GM19328 (cell line): Measurements from ENCODE around the gene EFEMP1.

Experiments used
- ATAC-seq: cut with Tn5 transposase; IDR thresholded peaks from one replicate; pipeline ENCODE4 v1.9.1; 2021; ENCODE audit warnings: mild to moderate bottlenecking, moderate library complexity; ENCODE audit not compliant: unreplicated experiment

The EFEMP1 gene

GRCh38 chr2:55871637-55872036 is 51.9 kb downstream of the EFEMP1 start:
- ATAC-seq = no peak

DNA sequence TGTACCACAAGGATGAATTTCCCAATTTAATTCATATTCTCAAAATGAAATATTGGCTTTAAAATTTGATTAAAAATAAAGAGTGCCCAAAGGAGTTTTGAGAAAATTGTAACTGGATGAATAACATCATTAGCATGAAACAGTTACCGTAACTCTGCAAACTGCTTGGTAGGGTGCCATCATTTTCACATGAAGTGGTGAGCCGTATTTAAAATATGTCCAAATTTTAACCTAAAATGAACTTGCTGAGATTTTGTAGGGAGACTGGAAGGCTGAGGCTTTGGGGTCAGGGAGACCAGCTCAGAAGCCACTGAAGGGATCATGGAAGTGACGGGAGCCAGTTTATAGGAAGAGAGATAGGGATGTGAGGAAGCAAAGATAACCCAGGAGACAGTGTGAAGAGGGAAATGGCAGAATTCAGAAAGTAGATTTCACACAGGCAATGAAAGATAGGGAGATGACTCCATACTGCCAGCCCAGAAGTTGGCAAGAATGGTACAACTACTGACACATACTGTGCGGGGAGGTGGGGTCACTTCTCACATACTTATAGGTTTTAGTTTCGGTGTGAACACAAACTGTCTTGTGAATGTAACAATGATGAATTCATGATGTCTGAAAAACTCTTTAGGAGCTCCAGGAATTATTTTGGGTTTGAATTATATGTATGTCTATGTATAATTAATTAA is 53.8 kb downstream of the EFEMP1 start:
- ATAC-seq = no peak

- ATAC-seq = no peak
These were observed 58.3 kb downstream of the EFEMP1 start for GRCh38 chr2:55865096-55865835.

- ATAC-seq = no peak
These were observed 59.1 kb downstream of the EFEMP1 start for GRCh38 chr2:55864351-55865084.

- no peak for ATAC-seq
These were observed 60.8 kb downstream of the EFEMP1 start for GRCh38 chr2:55862673-55863390.

DNA sequence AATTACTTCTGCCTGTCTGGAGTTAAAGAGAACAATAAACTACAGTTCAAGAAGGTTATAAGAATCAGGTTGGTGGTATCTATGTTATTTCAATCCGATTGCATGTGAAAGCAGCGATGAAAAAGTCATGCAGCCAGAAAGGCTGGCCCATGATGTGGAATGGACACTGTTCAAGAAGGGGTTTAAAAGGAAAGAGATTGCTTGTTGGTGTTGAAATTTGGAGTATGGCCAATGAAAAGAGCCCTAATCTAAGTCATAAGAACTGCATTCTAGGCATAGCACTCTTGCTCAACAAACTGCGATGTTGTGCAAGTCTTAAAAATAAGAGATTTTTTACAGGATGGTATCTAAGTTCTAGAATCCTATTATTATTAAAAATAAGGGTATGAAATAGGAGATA is 61.3 kb downstream of the EFEMP1 start:
- no peak for ATAC-seq

DNA sequence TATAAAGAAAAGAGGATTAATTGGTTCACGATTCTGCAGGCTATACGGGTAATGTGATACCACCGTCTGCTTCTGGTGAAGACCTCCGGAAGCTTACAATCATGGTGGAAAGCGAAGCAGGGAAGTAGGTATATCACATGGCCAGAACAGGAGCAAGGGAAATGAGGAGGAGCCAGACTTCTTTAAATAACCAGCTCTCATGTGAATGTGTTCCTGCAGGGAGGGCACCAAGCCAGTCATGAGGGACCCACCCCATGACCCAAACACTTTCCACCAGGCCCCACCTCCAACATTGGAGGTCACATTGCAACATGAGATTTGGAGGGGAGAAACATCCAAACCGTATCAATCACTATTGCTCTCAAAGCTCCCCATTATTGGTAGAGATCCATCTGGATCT is 61.8 kb downstream of the EFEMP1 start:
- ATAC-seq = no peak

- ATAC-seq = no peak
These were observed 62.8 kb downstream of the EFEMP1 start for GRCh38 chr2:55860832-55861231.

DNA sequence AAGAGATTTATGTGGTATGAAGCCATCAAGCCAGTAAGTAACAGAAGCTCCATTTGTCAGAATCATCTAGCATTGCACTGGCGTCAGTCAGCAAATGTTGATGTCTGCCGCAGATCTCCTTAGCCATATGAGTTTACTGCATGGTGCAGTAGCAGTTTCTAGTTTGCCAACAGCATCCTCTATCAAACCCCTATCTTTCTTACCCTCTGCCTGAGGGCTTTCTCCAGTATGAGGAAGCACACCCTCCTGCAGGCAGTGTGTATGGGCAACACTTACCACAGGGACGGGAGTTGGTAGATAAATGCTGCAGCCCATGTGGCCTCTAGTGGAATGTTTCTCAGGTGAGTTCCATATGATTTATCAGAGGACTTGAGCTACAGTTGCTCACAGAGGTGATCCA is 63.7 kb downstream of the EFEMP1 start:
- ATAC-seq = no peak

- ATAC-seq = no peak
These were observed 65.8 kb downstream of the EFEMP1 start for GRCh38 chr2:55857766-55858165.

DNA sequence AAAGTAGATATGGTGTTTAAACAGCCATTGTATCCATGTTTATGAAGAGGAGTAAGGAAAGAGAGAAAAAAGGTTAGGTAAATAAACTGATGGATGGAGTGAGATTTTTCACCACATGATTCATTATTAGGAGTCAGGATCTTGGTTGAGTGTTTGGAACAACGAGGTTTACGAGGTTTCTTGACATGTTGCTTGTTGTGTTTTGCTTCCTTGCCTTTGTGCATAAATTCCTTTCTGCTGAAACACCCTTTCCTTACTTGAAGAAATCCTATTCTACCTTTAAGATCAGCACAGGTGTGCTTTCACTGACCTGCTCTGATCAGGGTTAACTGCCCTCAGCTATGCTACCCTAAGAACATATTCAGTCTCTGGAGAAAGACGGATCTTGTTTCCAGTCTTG is 66.6 kb downstream of the EFEMP1 start:
- no peak for ATAC-seq

DNA sequence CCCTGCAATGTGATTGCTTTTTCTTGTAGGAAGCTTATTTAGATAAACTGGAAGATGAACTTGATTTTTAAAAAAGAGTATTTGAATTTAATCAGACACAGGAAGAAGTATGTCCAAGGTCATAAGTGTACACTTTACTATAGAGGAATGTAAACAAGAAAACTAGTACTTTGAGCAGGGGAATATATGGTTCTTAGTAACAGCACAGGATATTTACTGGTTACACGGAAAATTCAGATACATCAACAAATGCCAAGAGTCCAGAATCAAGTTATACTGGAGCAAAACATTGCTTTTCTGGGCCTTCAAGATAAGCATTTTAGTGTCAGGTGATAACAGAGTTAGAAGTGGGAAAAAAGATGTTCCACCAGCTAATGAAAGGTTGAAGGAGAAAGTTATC is 75.5 kb downstream of the EFEMP1 start:
- no peak for ATAC-seq

- no peak for ATAC-seq
These were observed 77.2 kb downstream of the EFEMP1 start for GRCh38 chr2:55846426-55846825.

DNA sequence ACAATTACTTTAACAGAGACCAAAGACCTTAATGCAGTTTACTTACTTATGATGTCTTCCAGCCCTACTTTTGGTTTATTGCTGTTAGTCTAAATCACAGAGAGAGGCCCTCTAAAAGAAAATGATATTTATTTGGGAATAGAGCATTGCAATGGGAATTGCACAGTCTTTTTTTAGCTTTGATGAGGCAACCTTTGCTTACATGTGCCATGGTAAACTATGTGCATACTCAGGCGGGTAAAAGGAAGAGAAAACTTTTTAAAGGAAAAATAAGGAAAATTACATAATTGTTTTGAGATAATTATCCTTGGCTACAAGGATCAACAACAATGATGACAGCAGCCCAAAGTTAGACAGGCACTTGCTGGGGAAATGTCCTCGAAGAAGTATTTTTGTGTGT is 78.6 kb downstream of the EFEMP1 start:
- ATAC-seq = no peak

DNA sequence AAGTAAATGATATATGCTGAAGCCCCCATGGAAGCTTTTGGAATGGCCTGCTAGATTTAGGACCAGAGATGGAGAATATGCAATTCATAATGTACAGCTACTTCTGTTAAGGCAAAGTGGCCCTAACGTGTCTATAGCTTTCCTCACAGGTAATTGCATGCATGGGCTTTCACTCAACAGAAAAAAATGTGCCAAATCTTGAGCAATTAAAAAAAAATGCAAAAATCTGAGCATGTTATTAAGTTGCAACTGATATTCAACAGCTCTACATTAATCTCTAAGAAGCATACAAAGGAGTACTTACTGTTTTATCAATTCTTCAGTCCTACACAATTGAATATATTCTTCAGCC is 79.6 kb downstream of the EFEMP1 start:
- ATAC-seq = no peak

- ATAC-seq = no peak
These were observed 80.2 kb downstream of the EFEMP1 start for GRCh38 chr2:55843096-55843993.

GRCh38 chr2:55842046-55842445 is 81.5 kb downstream of the EFEMP1 start:
- ATAC-seq = no peak

- no peak for ATAC-seq
These were observed 83.1 kb downstream of the EFEMP1 start for GRCh38 chr2:55840460-55840859.

DNA sequence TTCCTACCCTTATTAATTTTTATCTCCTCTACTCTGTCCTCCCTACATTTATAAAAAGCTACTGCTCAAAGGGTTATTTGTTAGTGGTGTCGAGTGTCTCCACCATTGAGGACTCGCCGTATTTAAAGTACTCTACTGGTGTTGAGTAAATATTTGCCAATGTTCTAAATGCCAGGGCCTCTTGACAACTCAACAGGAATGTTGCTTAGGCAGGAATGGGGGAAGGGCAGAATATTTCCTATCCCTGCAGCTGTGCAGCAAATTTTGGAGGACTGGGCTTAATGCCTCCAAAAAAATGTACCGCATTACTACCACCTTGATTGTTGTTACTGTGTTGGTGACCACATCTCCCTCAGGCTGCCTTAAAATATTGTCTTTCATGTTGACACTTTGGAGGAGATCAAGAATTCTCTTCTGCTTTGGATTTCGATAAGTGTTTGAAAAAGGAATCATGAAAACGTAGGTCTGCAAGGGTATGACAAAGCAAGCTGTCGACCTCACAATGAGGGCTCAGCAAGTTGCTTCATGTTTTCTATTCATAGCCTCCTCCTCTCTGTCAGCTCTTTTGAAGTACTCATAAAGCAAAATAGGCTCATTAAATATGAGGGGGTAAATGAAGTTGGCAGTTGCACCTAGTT is 84.3 kb downstream of the EFEMP1 start:
- no peak for ATAC-seq

- no peak for ATAC-seq
These were observed 84.9 kb downstream of the EFEMP1 start for GRCh38 chr2:55838653-55839052.
